ENCODE data around the gene ANKRD42.
A peak's percentile ranks its signal among the peaks of the same experiment; 100 is the strongest.

ANKRD42 gene

DNA sequence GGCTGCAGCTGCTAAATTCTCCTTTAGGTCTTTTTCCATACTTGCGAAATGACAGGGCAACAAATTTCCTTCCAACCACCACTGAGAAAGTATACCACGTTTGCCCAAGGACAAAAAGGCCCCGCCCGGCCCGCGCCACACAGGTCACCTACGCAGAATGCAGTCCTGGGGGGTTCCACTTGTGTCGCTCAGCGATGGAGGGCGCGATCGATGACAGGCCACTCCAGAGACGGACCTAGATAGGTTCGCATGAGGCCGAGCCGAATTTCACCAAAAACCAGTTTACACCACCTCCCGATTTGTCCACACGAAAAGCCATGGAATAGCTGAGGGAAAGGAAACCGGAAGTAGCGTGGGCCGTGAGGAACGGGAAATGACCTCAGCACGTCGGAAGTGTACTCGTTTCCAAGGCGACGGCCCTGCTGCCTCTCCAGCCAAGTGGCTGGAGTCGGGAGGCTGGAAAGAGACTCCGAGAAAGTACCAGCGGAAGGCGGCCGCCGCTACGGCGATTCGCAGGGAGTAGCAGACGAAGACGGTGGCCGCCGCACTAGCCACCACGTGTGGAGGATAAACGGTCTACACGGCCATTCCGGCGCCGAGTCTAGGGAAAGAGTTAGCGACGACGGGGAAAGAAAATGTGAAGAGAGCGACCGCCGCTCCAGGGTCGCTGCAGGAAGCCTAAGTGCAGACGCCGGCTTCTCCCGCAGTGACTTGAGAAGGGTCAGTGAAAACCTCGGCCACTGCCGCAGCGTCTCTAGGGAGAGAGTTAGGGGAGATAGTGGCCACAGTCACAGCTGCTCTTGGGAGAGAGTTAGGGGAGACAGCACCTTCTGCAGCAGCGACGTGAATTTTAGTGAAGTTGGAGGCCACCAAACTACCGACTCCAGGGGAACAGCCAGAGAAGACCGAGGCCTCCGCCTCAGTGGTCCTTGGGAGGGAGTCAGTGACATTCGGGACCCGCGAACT lies at the start of gene ANKRD42:
ANKRD42 (plus strand) TSS at position 398 of the 966 bp plus-strand sequence. CDS start 959 bp downstream, outside the sequence.
- DNase-seq, result peak; percentile 18 to 95 (median 86)

- DNase-seq, result no peak
Observed at GRCh38 chr11:83147895-83148294, 45.6 kb upstream of the ANKRD42 start.

DNA sequence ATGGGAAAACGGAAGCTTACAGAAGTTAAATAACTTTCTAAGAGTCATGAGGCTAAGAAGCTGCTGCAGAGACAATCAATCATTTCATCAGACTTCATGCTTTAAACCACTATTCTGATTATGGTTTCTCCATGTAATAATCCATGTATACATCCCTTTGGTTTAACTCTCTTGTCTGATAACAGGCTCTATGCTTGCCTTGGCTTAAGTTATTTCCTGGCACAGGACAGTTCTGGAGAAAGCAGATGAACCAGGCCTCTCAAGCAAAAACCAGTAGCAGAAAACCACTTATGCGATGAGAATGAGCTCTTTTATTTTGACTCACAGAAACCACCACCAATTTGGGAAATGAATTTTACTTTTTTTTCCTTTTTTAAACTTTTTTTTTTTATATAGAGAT lies 43.1 kb upstream of the ANKRD42 start:
- no peak for DNase-seq

DNA sequence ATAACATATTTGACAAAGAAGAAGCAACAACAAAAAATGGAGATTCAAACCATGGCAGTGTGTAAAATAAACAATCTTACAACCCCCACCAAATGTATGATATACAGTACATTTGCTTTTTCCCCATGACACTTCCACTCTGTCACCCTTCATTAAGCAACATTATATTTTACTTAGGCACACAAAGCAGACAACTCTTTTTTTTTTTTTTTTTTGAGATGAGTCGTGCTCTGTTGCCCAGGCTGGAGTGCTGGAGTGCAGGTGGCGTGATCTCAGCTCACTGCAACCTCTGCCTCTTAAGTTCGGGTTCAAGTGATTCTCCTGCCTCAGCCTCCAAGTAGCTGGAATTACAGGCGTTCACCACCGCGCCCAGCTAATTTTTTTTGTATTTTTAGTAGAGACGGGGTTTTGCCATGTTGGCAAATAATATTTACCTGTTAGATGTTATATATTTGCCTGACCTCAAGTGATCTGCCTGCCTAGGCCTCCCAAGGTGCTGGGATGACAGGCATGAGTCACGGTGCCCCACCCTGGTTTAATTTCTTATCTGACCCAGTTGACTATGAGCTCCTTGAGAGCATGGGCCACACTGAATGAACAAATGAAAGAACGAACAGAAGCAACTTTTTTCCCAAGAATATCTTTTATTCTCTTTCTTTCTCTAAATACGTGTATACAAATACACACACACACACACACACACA lies 42.1 kb upstream of the ANKRD42 start:
- no peak for DNase-seq

GRCh38 chr11:83152264-83152663 lies 41.2 kb upstream of the ANKRD42 start:
- no peak for DNase-seq

DNA sequence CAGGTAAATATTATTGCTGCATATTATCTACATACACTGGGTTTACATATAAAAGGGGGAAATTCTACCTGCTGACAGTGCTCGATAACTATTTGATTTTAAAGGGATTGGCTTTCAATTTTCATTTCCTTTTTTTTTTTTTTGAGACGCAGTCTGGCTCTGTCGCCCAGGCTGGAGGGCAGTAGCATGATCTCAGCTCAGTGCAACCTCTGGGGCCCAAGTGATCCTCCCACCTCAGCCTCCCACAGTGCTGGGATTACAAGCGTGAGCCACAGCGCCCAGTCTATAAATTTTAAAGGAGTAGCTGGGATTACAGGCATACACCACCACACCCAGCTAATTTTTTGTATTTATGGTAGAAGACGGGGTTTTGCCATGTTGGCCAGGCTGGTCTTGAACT lies 39.7 kb upstream of the ANKRD42 start:
- no peak for DNase-seq

GRCh38 chr11:83156144-83156995 lies 37.1 kb upstream of the ANKRD42 start:
- peak; percentile 69 to 100 (median 99) for DNase-seq

- DNase-seq, result peak in 4 of 56 donors; percentile 69 to 100 (median 95)
Observed at GRCh38 chr11:83156996-83157593, 36.4 kb upstream of the ANKRD42 start, which contains the start of gene PCF11. Gene PCF11, plus strand, starts transcription at chr11:83157131. Its CDS starts 309 bp downstream, at chr11:83157440.

- peak in 55 of 56 donors; percentile 4 to 85 (median 50) for DNase-seq
Observed at GRCh38 chr11:83157594-83158356, 35.7 kb upstream of the ANKRD42 start.

DNA sequence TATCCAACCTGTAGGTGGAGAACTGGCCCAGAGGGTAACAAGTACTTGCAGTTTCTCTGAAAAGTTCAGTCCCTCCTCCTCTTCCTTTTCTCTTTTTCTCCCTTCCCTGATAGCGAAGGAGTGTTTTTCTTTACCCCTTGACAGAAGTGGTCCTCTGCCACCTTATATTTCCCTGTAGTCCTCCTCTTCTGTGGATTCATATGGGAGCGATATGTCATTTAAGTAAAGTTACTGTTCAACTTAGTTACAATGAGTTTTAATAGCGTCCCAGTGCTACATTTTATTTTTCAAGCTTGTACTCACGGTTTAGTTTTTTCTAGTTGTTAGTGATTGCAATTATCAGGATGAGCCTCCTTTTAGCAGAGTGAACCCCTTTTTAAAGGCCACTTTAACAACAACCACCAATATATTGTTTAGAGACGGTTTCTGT lies 35.1 kb upstream of the ANKRD42 start:
- no peak for DNase-seq

GRCh38 chr11:83158965-83159901 lies 34.3 kb upstream of the ANKRD42 start:
- DNase-seq, result no peak

GRCh38 chr11:83159902-83160865 lies 33.3 kb upstream of the ANKRD42 start:
- no peak for DNase-seq

DNA sequence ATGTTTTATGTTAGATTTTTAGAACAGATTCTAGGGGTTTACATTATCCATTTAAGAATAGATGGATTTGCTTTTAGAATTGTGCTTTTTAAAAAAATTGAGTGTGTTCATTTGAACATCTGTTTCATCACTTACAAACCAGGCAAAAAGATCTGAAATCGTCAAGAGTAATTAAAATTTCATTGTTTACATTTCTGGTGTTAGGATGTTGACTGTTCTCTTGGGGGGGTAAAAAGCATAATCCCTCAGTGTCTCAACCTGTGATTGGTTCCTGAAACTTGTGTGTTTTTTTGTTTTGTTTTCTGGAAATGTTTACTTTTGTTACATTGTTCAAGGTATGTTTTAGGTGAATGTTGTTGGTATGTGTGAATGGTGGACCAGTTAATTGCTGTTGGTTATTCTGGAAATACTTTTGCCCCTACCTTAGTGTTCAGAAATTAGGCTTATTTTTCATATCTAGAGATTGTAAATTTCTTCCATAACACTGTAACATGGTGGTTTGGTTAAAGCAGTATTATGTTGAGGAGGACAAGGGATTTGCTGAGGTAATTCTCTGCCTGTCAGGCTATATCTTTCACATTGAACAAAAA lies 31.8 kb upstream of the ANKRD42 start:
- DNase-seq, result no peak

DNA sequence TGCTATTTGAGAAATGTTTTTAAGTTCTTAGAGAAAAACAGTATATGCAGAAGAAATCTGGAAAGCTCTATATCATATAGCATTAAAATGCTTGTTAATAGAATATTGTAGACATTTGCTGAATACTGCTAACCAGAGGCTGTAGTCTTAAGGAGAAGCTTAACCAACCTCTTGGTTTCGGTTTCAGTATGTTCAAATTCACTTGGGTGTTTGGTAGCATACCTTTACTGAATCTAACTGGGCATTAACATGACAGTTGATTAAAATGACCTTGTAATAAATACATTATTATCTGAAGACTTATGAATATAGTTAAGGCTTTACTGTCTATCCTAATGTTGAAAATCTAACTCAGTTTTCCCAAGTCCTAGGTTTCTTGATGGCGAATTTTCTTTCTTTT lies 31.1 kb upstream of the ANKRD42 start:
- DNase-seq, result no peak

DNA sequence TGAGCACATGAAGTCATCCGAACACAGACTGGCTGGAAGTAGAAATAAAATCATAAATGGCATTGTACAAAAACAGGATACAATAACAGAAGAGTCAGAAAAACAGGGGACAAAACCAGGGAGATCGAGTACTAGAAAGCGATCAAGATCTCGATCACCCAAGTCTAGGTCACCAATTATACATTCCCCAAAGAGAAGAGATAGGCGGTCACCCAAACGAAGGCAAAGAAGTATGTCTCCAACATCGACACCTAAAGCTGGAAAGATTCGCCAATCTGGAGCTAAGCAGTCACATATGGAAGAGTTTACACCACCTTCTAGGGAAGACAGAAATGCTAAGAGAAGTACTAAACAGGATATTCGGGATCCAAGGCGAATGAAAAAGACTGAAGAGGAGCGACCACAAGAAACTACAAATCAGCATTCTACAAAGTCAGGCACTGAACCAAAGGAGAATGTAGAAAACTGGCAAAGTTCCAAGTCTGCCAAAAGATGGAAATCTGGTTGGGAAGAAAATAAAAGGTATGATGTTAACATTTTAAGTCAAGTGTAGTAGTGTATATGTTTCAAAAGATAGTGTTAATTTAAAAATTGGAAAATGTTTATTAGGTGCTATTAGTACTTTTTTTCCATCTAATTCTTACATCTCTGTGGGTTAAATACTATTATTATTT lies 27.2 kb upstream of the ANKRD42 start:
- no peak for DNase-seq

GRCh38 chr11:83168756-83169155 lies 24.8 kb upstream of the ANKRD42 start:
- no peak for DNase-seq

DNA sequence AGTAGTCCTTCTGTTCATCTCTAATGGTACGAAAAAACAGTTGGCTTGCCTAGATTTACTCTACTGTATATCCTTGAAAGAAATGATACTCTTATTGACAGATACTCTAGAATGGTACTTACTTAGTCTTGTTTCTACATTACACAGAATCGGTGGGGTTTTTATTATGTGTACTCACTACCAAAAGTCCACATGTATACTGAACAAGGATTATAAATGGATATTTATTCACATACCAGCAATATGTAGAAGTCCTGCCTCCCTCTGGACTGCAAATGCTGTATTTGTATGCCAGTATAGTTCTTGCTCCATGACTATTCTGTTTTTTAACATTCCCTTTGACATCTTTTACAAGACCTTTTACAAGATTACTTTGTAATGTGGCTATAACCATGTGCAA lies 22.6 kb upstream of the ANKRD42 start:
- no peak for DNase-seq
